MM.1S (cell line): Measurements from ENCODE around the gene PIK3C2G.

Source experiments
- DNase-seq: peaks from one replicate; pipeline ENCODE4 v3.0.0-alpha.2; 2015
- H2AFZ ChIP-seq: fragments of 300-600 bp; sonication (generic); 2 replicates; pipeline ENCODE4 v1.6.0; 2016; ENCODE audit warnings: antibody characterized with exemption, low read length
- H3F3A ChIP-seq: fragments of 300-600 bp; sonication (generic); 2 replicates; pipeline ENCODE4 v1.6.1; 2016; ENCODE audit warnings: mild to moderate bottlenecking, antibody characterized with exemption, low read length, moderate library complexity, mixed read lengths; ENCODE audit not compliant: insufficient read depth
- H3K27ac ChIP-seq: fragments of 300-600 bp; sonication (generic); 2 replicates; pipeline ENCODE4 v1.5.1; 2016; ENCODE audit warnings: mild to moderate bottlenecking, low read length
- H3K27me3 ChIP-seq: fragments of 300-600 bp; sonication (generic); replicated peaks from 2 replicates; pipeline ENCODE4 v1.6.0; 2016; ENCODE audit warnings: low read length; ENCODE audit not compliant: insufficient read depth
- H3K36me3 ChIP-seq: fragments of 300-600 bp; sonication (generic); replicated peaks from 2 replicates; pipeline ENCODE4 v1.6.1; 2016; ENCODE audit warnings: mild to moderate bottlenecking, low read length, mixed read lengths; ENCODE audit not compliant: insufficient read depth
- H3K4me1 ChIP-seq: fragments of 300-600 bp; sonication (generic); 2 replicates; pipeline ENCODE4 v1.6.1; 2016; ENCODE audit warnings: low read length, mixed read lengths
- H3K4me2 ChIP-seq: fragments of 300-600 bp; sonication (generic); 2 replicates; pipeline ENCODE4 v1.6.0; 2016; ENCODE audit warnings: low read depth, low read length
- H3K4me3 ChIP-seq: fragments of 300-600 bp; sonication (generic); 2 replicates; pipeline ENCODE4 v1.5.1; 2016; ENCODE audit warnings: low read length, mixed read lengths
- H3K79me2 ChIP-seq: fragments of 300-600 bp; sonication (generic); 2 replicates; pipeline ENCODE4 v1.6.1; 2016; ENCODE audit warnings: mixed run types, low read length, mixed read lengths
- H3K9ac ChIP-seq: fragments of 300-600 bp; sonication (generic); 2 replicates; pipeline ENCODE4 v1.6.1; 2016; ENCODE audit warnings: low read length, mixed read lengths
- H3K9me2 ChIP-seq: fragments of 300-600 bp; sonication (generic); replicated peaks from 2 replicates; pipeline ENCODE4 v1.6.1; 2016; ENCODE audit warnings: mild to moderate bottlenecking, low read length, mixed read lengths; ENCODE audit not compliant: insufficient read depth
- H3K9me3 ChIP-seq: fragments of 300-600 bp; sonication (generic); replicated peaks from 2 replicates; pipeline ENCODE4 v1.6.1; 2016; ENCODE audit warnings: mild to moderate bottlenecking, low read length, mixed read lengths; ENCODE audit not compliant: insufficient read depth
- H4K20me1 ChIP-seq: fragments of 300-600 bp; sonication (generic); 2 replicates; pipeline ENCODE4 v1.6.1; 2016; ENCODE audit warnings: mild to moderate bottlenecking, low read length, moderate library complexity, mixed read lengths; ENCODE audit not compliant: insufficient read depth
- EZH2 ChIP-seq: fragments of 300-600 bp; sonication (generic); optimal IDR thresholded peaks from 2 replicates; pipeline ENCODE3; 2017; ENCODE audit warnings: low read depth, mild to moderate bottlenecking, antibody characterized with exemption, low read length, mixed read lengths
- EZH2phosphoT487 ChIP-seq: fragments of 300-600 bp; sonication (generic); IDR thresholded peaks from 2 replicates; pipeline ENCODE4 v1.6.1; 2018; ENCODE audit warnings: antibody characterized with exemption, low read length
- TF ChIP-seq, protein P1 (sequence below): fragments of 300-600 bp; sonication (generic); IDR thresholded peaks from 2 replicates; pipeline ENCODE4 v1.5.1; 2016; ENCODE audit warnings: antibody characterized with exemption, low read length, mixed read lengths

The PIK3C2G gene

DNA sequence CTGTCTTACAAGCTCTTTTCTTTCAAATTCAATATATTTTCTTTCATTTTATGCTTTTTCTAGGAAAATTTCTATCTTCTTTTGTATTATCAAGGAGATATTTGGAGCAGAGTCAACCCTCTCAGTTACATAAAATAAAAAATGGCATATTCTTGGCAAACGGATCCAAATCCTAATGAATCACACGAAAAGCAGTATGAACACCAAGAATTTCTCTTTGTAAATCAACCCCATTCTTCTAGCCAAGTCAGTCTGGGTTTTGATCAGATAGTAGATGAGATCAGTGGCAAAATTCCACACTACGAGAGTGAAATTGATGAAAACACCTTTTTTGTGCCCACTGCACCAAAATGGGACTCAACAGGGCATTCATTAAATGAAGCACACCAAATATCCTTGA lies 20.6 kb downstream of the PIK3C2G start:
- no peaks in the 10 kb centered on the region for H3F3A ChIP-seq
- no peak overlapping the region for H3K4me3 ChIP-seq
- no peaks in the 10 kb centered on the region for H3K4me1 ChIP-seq
- H3K9me3 ChIP-seq: no peaks in the 10 kb centered on the region
- TF ChIP-seq EZH2 (no peak), EZH2phosphoT487 (no peak)
- TF ChIP-seq, protein P1, sequence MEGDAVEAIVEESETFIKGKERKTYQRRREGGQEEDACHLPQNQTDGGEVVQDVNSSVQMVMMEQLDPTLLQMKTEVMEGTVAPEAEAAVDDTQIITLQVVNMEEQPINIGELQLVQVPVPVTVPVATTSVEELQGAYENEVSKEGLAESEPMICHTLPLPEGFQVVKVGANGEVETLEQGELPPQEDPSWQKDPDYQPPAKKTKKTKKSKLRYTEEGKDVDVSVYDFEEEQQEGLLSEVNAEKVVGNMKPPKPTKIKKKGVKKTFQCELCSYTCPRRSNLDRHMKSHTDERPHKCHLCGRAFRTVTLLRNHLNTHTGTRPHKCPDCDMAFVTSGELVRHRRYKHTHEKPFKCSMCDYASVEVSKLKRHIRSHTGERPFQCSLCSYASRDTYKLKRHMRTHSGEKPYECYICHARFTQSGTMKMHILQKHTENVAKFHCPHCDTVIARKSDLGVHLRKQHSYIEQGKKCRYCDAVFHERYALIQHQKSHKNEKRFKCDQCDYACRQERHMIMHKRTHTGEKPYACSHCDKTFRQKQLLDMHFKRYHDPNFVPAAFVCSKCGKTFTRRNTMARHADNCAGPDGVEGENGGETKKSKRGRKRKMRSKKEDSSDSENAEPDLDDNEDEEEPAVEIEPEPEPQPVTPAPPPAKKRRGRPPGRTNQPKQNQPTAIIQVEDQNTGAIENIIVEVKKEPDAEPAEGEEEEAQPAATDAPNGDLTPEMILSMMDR: no peak
- no peak overlapping the region for H3K27ac ChIP-seq
- DNase-seq: no peak
- H3K4me2 ChIP-seq: no peak overlapping the region
- no peaks in the 10 kb centered on the region for H3K79me2 ChIP-seq
- no peak overlapping the region for H3K9ac ChIP-seq
- no peaks in the 10 kb centered on the region for H3K27me3 ChIP-seq
- no peaks in the 10 kb centered on the region for H3K36me3 ChIP-seq
- no peak overlapping the region for H2AFZ ChIP-seq
- no peaks in the 10 kb centered on the region for H3K9me2 ChIP-seq
- no peaks in the 10 kb centered on the region for H4K20me1 ChIP-seq

DNA sequence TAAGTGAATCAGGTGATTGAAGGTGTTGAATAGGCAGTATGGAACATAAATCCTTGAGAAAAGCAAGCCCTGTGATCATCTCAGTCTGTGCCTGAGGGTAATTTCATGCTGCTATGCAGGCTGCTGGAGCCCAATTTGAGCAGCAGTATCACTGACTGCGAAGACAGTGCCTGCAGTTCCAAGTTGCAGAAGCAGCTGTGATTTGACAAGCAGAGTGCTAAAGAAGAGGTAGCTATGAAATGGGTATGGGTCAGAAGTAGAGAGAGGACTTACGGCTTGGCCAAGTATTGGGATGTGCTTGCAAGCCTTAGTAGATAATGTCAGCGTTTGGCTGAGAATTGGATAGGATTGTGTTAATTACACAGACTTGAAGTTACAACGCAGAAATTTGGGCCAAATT lies 22.5 kb downstream of the PIK3C2G start:
- TF ChIP-seq, protein P1: no peak
- TF ChIP-seq EZH2 (no peak), EZH2phosphoT487 (no peak)
- no peak overlapping the region for H3K27ac ChIP-seq
- H3K4me2 ChIP-seq: no peak overlapping the region
- H3K9me2 ChIP-seq: no peaks in the 10 kb centered on the region
- no peaks in the 10 kb centered on the region for H3F3A ChIP-seq
- no peaks in the 10 kb centered on the region for H3K79me2 ChIP-seq
- DNase-seq: no peak
- no peaks in the 10 kb centered on the region for H3K27me3 ChIP-seq
- no peak overlapping the region for H2AFZ ChIP-seq
- H3K9me3 ChIP-seq: no peaks in the 10 kb centered on the region
- H3K9ac ChIP-seq: no peak overlapping the region
- no peak overlapping the region for H3K4me3 ChIP-seq
- no peaks in the 10 kb centered on the region for H4K20me1 ChIP-seq
- H3K36me3 ChIP-seq: no peaks in the 10 kb centered on the region
- H3K4me1 ChIP-seq: no peaks in the 10 kb centered on the region

DNA sequence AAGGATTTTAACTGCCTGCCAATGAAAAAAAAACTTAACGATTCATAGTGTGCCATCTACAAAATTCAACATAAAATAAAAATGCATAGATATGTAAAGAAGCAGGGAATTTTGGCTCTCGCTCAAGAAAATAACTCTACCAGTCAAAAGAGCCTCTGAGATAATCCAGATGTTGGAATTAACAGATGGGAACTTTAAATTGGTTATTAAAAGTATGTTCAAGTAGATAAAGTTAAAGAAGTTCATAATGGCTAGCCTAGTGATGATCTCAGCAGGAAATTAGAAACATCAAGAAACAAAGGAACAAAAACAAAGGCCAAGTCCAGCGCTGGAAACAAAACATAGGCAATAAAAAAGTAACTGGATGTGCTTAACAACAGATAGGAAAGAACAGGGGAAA lies 23.1 kb downstream of the PIK3C2G start:
- no peak overlapping the region for H3K27ac ChIP-seq
- H3K9ac ChIP-seq: no peak overlapping the region
- H3K4me3 ChIP-seq: no peak overlapping the region
- no peaks in the 10 kb centered on the region for H3K4me1 ChIP-seq
- no peak for TF ChIP-seq EZH2
- TF ChIP-seq, protein P1: no peak
- no peak for TF ChIP-seq EZH2phosphoT487
- no peaks in the 10 kb centered on the region for H3K27me3 ChIP-seq
- H3K4me2 ChIP-seq: no peak overlapping the region
- H3K79me2 ChIP-seq: no peaks in the 10 kb centered on the region
- no peaks in the 10 kb centered on the region for H3K36me3 ChIP-seq
- DNase-seq: no peak
- H3K9me2 ChIP-seq: no peaks in the 10 kb centered on the region
- H3F3A ChIP-seq: no peaks in the 10 kb centered on the region
- no peaks in the 10 kb centered on the region for H3K9me3 ChIP-seq
- no peak overlapping the region for H2AFZ ChIP-seq
- no peaks in the 10 kb centered on the region for H4K20me1 ChIP-seq
